HepG2 (cell line): ENCODE measurements around the gene STRADA. TPM values are rescaled to one million over a fixed set of nuclear protein-coding genes. Genes with fewer than 3 reads are reported as not detected.

ENCODE experiments used
- ARID5B ChIP-seq: IDR thresholded peaks from 2 replicates; pipeline ENCODE4 v1.4.0; 2020; ENCODE audit warnings: mild to moderate bottlenecking, missing genetic modification reagents
- BRD4 ChIP-seq: sonication (generic); formaldehyde crosslinking; IDR thresholded peaks from 2 replicates; pipeline ENCODE4 v1.4.0; 2020; ENCODE audit warnings: missing genetic modification reagents
- CBX1 ChIP-seq: IDR thresholded peaks from one replicate; pipeline ENCODE4 v1.6.1; 2016; ENCODE audit warnings: antibody characterized with exemption, low read depth
- DNMT3B ChIP-seq: conservative IDR thresholded peaks from 2 replicates; pipeline ENCODE4 v1.6.1; 2016; ENCODE audit warnings: missing biosample characterization, control low read depth
- GABPA ChIP-seq, 2 experiments: IDR thresholded peaks; 2 replicates each; pipeline ENCODE4 v1.6.1; 2011 to 2016; ENCODE audit warnings: low read depth in 2 of 2, low read length in 1 of 2, missing biosample characterization in 1 of 2, missing genetic modification characterization in 1 of 2
- GPN1 ChIP-seq: sonication (generic); formaldehyde crosslinking; IDR thresholded peaks from 2 replicates; pipeline ENCODE4 v1.5.1; 2020; ENCODE audit warnings: missing genetic modification reagents, borderline replicate concordance
- GTF3A ChIP-seq: sonication (generic); formaldehyde crosslinking; conservative IDR thresholded peaks from 2 replicates; pipeline ENCODE4 v1.4.0; 2020; ENCODE audit warnings: mild to moderate bottlenecking, missing genetic modification reagents
- KDM5B ChIP-seq: sonication (generic); formaldehyde crosslinking; IDR thresholded peaks from 2 replicates; pipeline ENCODE4 v1.4.0; 2020; ENCODE audit warnings: missing genetic modification reagents, mild to moderate bottlenecking, borderline replicate concordance
- NCOA5 ChIP-seq: sonication (generic); formaldehyde crosslinking; IDR thresholded peaks from 2 replicates; pipeline ENCODE4 v1.4.0; 2020; ENCODE audit warnings: missing genetic modification reagents
- NCOR1 ChIP-seq: fragments of 200-600 bp; sonication (generic); IDR thresholded peaks from 2 replicates; pipeline ENCODE4 v1.7.0; 2017; ENCODE audit warnings: antibody characterized with exemption, low read length, borderline replicate concordance
- SIN3A ChIP-seq: IDR thresholded peaks from 2 replicates; pipeline ENCODE4 v1.6.1; 2011; ENCODE audit warnings: low read depth, mild to moderate bottlenecking, control low read depth, low read length, borderline replicate concordance
- ZBTB10 ChIP-seq: sonication (generic); formaldehyde crosslinking; IDR thresholded peaks from 2 replicates; pipeline ENCODE4 v1.4.0; 2020; ENCODE audit warnings: missing genetic modification reagents, borderline replicate concordance
- ZNF20 ChIP-seq: sonication (generic); formaldehyde crosslinking; IDR thresholded peaks from 2 replicates; pipeline ENCODE4 v1.4.0; 2020; ENCODE audit warnings: mild to moderate bottlenecking, moderate library complexity, missing genetic modification reagents
- ZNF232 ChIP-seq: sonication (generic); formaldehyde crosslinking; IDR thresholded peaks from 2 replicates; pipeline ENCODE4 v1.4.0; 2020; ENCODE audit warnings: missing genetic modification reagents, borderline replicate concordance
- ZNF337 ChIP-seq: sonication (generic); formaldehyde crosslinking; IDR thresholded peaks from 2 replicates; pipeline ENCODE4 v1.5.1; 2020; ENCODE audit warnings: missing genetic modification reagents, low read depth, mild to moderate bottlenecking, borderline replicate concordance
- ZNF549 ChIP-seq: sonication (generic); formaldehyde crosslinking; IDR thresholded peaks from 2 replicates; pipeline ENCODE4 v1.5.0; 2020; ENCODE audit warnings: missing genetic modification reagents
- ZNF577 ChIP-seq: sonication (generic); formaldehyde crosslinking; IDR thresholded peaks from 2 replicates; pipeline ENCODE4 v1.4.0; 2020; ENCODE audit warnings: mild to moderate bottlenecking, low read depth, missing genetic modification reagents, borderline replicate concordance
- ZNF672 ChIP-seq: sonication (generic); formaldehyde crosslinking; IDR thresholded peaks from 2 replicates; pipeline ENCODE4 v1.8.1; 2022; ENCODE audit warnings: missing genetic modification reagents
- ZNF720 ChIP-seq: sonication (generic); formaldehyde crosslinking; IDR thresholded peaks from 2 replicates; pipeline ENCODE4 v1.4.0; 2020; ENCODE audit warnings: missing genetic modification reagents
- ZNF761 ChIP-seq: sonication (generic); formaldehyde crosslinking; conservative IDR thresholded peaks from 2 replicates; pipeline ENCODE4 v1.4.0; 2020; ENCODE audit warnings: mild to moderate bottlenecking, missing genetic modification reagents
- ZNF766 ChIP-seq: sonication (generic); formaldehyde crosslinking; IDR thresholded peaks from 2 replicates; pipeline ENCODE4 v1.5.0; 2020; ENCODE audit warnings: missing genetic modification reagents, borderline replicate concordance
- ZSCAN22 ChIP-seq: sonication (generic); formaldehyde crosslinking; IDR thresholded peaks from 2 replicates; pipeline ENCODE4 v1.4.0; 2020; ENCODE audit warnings: mild to moderate bottlenecking, missing genetic modification reagents
- ZSCAN31 ChIP-seq: sonication (generic); formaldehyde crosslinking; IDR thresholded peaks from 2 replicates; pipeline ENCODE4 v1.5.0; 2020; ENCODE audit warnings: low read depth, mild to moderate bottlenecking, missing genetic modification reagents
- polyA plus RNA-seq, 8 experiments: library from polyadenylated mRNA; depleted of rRNA in 3 of 8; stranded (reverse) in 7 of 8; unstranded in 1 of 8; fragments of >200 nt; fragmentation: Illumina TruSeq in 4 of 8; extraction: Trizol in 4 of 8; gene quantifications; 2 replicates each; pipeline versions ENCODE4 v1.2.1 to v1.2.3, GENCODE V29; 2011 to 2016; ENCODE audit warnings: low read depth in 4 of 8, missing spikeins in 1 of 8, mixed read lengths in 1 of 8; ENCODE audit not compliant: insufficient read depth in 1 of 8
- total RNA-seq, 5 experiments: library from RNA; depleted of rRNA; stranded (reverse); fragments of >200 nt; fragmentation: Illumina TruSeq; extraction: Trizol; gene quantifications; 2 replicates each; pipeline ENCODE4 v1.2.3, GENCODE V29; 2016; ENCODE audit warnings: low read depth in 1 of 5

STRADA gene
- total and polyA plus RNA-seq, 2 of the 13 experiments (the other 11 are each of a cell fraction or from before 2014, with no cell fraction given) = 17.6 to 17.9 TPM

- TF ChIP-seq ZBTB10 (CRISPR knock-in tag) (peak; percentile 48; the same call in 1 of the 2 replicates), ZNF20 (peak; percentile 52; the same call in 1 of the 2 replicates), CBX1 (peak; percentile 90), GTF3A (CRISPR knock-in tag) (0 out of 2 replicates have a peak, but pooled peaks have one; percentile 72), ZNF337 (CRISPR knock-in tag) (peak; percentile 97), NCOA5 (no peak), KDM5B (peak; percentile 93), GPN1 (CRISPR knock-in tag) (no peak), ZNF672 (CRISPR knock-in tag) (no peak), ZNF232 (CRISPR knock-in tag) (peak; percentile 52), DNMT3B (CRISPR knock-in tag) (no peak; the same call in 1 of the 2 replicates), GABPA (IDR thresholded peaks at IDR 0.05; ENCODE audit: low read depth, low read length) (peak; percentile 86), GABPA (CRISPR knock-in tag; IDR thresholded peaks at IDR 0.05; ENCODE audit: low read depth) (peak; percentile 99), SIN3A (peak; percentile 93), ZSCAN22 (CRISPR knock-in tag) (peak; percentile 89; the same call in 1 of the 2 replicates), ZNF549 (CRISPR knock-in tag) (0 out of 2 replicates have a peak, but pooled peaks have one; percentile 78), ZNF577 (CRISPR knock-in tag) (no peak), BRD4 (CRISPR knock-in tag) (peak; percentile 76), ZNF761 (CRISPR knock-in tag) (peak; percentile 95; the same call in 1 of the 2 replicates), NCOR1 (peak; percentile 75; the same call in 1 of the 2 replicates), ZNF766 (CRISPR knock-in tag) (peak; percentile 75; the same call in 1 of the 2 replicates), ARID5B (peak; percentile 67), ZSCAN31 (peak; percentile 80), ZNF720 (CRISPR knock-in tag) (0 out of 2 replicates have a peak, but pooled peaks have one; percentile 56)
These were observed 31.9 kb upstream of the STRADA start, which contains the start of gene CCDC47 (continued) for GRCh38 chr17:63773272-63774140.
